Activated T-helper 1 cell treated with anti-CD3 and anti-CD28 coated beads, Interleukin-2, amount 50 U/mL, for 16 hours (primary cell): ENCODE results near the gene TMEM170A.
A peak's percentile ranks its signal among the peaks of the same experiment; 100 is the strongest.
"Not testable (repeated sequence)": the region's sequence is repeated elsewhere in the genome, so short reads cannot be mapped to it uniquely, and the experiment has no call there.

Experiments used
- DNase-seq, 2 donors: peaks; one replicate each; pipeline ENCODE4 v3.0.0-alpha.2; 2020; ENCODE audit warnings: low read depth in 1 of 2, low spot score in 1 of 2

TMEM170A gene

GRCh38 chr16:75455677-75456076 is 8.8 kb downstream of the TMEM170A start:
- DNase-seq = no peak

GRCh38 chr16:75452464-75453190 is 11.9 kb downstream of the TMEM170A start:
- no peak for DNase-seq

- DNase-seq = no peak
Observed at GRCh38 chr16:75446416-75446815, 18.1 kb downstream of the TMEM170A start.

GRCh38 chr16:75445298-75445697 is 19.2 kb downstream of the TMEM170A start:
- DNase-seq = no peak

GRCh38 chr16:75443298-75443697 is 21.2 kb downstream of the TMEM170A start:
- no peak for DNase-seq

- DNase-seq = peak in 1 of 2 donors; percentile 26
Observed at GRCh38 chr16:75433732-75434413, 30.6 kb downstream of the TMEM170A start.

- DNase-seq = peak; percentile 90 to 91
Observed at GRCh38 chr16:75432828-75433731, 31.4 kb downstream of the TMEM170A start, which contains the start of gene CFDP1. CFDP1 (minus strand) TSS chr16:75433503; CDS start chr16:75433352, 151 bp downstream.

- no peak for DNase-seq
Observed at GRCh38 chr16:75429621-75430403, 34.7 kb downstream of the TMEM170A start.

- not testable (repeated sequence) for DNase-seq
Observed at GRCh38 chr16:75426524-75426923, 38.0 kb downstream of the TMEM170A start.

GRCh38 chr16:75424105-75424762 is 40.3 kb downstream of the TMEM170A start:
- not testable (repeated sequence) for DNase-seq

- no peak for DNase-seq
Observed at GRCh38 chr16:75423723-75424104, 40.8 kb downstream of the TMEM170A start.

GRCh38 chr16:75421820-75422126 is 42.7 kb downstream of the TMEM170A start:
- DNase-seq = no peak

- no peak for DNase-seq
Observed at GRCh38 chr16:75420987-75421819, 43.3 kb downstream of the TMEM170A start.

GRCh38 chr16:75416904-75417565 is 47.5 kb downstream of the TMEM170A start:
- DNase-seq = no peak

- no peak for DNase-seq
Observed at GRCh38 chr16:75415169-75415905, 49.2 kb downstream of the TMEM170A start.

GRCh38 chr16:75413951-75414350 is 50.5 kb downstream of the TMEM170A start:
- DNase-seq = no peak

GRCh38 chr16:75406943-75407342 is 57.5 kb downstream of the TMEM170A start:
- DNase-seq = no peak

- no peak for DNase-seq
Observed at GRCh38 chr16:75402821-75403475, 61.5 kb downstream of the TMEM170A start.
